NCI-H1092 treated with DMSO at 0.1 percent for 48 hours (cell line): ENCODE data around the gene PIK3R4.

ENCODE experiments used
- DNase-seq: peaks from one replicate; lab custom pipeline; 2025; lab: John Stamatoyannopoulos, UW

The PIK3R4 gene

GRCh38 chr3:130741946-130742610 is 4.6 kb downstream of the PIK3R4 start:
- DNase-seq, result no peak

DNA sequence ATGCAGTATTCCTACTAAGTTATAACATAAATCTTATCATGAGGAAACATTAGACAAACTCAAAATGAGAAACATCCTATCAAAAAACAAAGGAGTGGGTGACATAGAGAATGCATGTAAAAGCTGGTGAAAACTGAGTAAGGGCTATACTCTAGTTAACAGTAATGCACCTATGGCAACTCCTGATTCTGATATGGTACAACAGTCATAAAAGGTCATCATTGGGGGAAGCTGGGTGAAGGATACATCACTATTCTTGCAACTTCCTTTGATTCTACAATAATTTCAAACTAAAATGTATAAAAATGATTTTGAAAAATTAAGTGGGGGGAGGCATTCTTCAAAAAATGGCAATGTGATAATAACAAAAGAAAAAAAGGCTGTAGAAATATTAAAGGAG is 6.8 kb downstream of the PIK3R4 start:
- DNase-seq, result no peak

DNA sequence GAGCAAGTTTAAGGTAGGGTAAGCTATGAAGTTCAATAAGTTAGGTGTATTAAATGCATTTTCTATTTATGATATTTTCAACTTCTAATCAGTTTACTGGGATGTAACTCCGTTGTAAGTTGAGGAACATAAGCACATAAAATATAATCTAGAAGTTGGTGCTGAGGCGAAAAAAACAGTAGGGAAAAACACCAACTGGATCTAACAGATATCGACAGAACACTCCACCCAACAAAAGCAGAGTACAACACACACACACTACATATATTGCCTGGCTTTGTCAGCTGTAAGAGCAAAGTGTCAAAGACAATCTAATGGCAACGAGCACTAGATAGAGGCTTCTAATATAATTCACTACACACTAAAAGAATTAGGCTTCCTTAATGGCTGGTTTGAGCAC is 8.4 kb downstream of the PIK3R4 start:
- no peak for DNase-seq

DNA sequence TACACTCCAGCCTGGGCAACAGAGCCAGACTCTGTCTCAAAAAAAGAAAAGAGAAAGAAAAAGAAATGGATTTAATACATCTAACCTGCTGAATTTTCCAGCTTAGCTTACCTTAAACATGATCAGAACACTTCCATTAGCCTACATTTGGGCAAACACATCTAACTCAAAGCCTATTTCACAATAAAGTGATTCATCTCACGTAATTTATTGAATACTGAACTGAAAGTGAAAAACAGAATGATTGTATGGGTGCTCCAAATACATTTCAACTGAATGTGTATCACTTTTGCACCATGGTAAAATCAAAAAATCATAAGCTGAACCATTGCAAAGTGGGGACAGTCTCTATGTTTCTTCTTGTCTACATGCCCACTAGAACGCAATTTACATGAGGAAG is 9.0 kb downstream of the PIK3R4 start:
- DNase-seq, result no peak

DNA sequence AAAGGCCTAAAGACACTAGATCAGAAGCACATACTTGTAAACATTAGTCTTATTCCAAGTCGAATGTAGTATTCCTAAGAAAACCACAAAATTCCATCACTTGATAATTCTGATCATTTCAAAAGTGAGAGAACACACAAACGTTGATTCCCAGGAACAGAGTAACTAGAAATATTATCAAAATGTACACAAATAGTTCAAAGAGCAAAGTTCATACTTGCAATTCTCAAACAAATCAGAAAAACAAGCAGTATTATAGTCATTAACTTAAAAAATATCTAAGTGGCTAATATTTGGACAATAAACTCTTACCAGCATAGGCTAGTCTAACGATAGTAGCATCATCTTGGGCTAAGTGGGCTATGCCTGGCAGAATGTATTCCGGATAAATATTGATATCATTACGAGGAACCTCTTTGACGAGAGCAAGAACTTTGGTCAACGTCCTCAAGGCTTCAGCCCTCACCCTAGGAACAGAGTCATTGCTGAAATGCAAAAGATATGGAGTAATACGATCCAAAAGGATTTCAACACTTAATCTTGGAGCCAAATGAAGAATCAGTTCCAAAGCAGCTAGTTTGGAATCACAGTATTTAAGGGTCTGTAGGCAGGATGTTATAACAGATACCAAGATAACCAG is 13.3 kb downstream of the PIK3R4 start:
- no peak for DNase-seq

DNA sequence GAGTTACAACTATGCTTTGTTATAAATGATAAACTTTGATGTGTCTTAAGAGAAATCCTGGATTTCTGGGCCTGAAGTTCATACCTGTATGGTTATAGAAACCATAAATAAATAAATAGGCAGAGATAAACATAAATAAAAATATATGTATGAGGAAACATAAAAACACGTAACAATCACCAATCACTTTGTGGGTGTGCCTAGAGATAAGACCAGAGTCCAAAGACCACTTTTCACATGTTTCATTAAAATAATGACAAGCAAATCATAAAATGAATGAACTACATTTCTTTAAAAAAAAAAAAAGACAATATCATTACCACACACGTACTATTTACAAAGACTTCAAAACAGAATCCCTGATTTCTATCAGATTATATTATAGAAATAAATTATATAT is 14.1 kb downstream of the PIK3R4 start:
- DNase-seq, result no peak

- DNase-seq, result no peak
These were observed 14.8 kb downstream of the PIK3R4 start for GRCh38 chr3:130731817-130732216.

- DNase-seq, result no peak
These were observed 17.5 kb downstream of the PIK3R4 start for GRCh38 chr3:130729154-130729553.

- no peak for DNase-seq
These were observed 18.6 kb downstream of the PIK3R4 start for GRCh38 chr3:130728037-130728436.

DNA sequence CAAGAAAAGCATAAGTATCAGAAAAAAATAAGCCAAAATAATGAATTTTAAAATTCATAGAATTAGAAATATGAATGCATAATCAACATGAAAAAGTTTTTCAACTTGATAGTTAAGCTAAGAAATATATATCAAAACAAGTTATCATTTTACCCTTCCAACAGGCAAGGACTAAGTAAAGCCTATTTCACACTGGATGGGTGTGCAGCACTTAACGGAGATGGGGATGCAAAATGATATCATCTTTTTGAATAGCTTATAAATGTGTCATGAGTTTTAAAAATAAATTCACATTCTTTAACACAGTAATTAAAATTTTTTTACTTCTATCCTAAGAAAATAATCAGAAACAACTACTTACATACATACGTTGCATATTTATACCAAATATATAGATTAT is 20.9 kb downstream of the PIK3R4 start:
- DNase-seq, result no peak

DNA sequence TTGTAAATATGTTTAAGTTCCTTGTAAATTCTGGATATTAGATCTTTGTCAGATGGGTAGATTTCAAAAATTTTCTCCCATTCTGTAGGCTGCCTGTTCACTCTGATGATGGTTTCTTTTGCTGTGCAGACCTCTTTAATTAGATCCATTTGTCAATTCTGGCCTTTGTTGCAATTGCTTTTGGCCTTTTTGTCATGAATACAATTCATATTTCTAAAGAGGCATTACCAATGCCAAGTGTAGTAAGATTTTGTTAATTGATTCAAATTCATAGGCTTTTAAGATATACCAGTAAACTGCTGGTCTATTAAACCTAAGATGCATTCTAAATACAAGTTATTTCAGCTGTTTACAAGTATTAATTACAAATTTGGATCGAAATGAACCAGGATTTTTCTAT is 31.0 kb downstream of the PIK3R4 start:
- no peak for DNase-seq

- DNase-seq, result no peak
These were observed 33.8 kb downstream of the PIK3R4 start for GRCh38 chr3:130712718-130713423.

DNA sequence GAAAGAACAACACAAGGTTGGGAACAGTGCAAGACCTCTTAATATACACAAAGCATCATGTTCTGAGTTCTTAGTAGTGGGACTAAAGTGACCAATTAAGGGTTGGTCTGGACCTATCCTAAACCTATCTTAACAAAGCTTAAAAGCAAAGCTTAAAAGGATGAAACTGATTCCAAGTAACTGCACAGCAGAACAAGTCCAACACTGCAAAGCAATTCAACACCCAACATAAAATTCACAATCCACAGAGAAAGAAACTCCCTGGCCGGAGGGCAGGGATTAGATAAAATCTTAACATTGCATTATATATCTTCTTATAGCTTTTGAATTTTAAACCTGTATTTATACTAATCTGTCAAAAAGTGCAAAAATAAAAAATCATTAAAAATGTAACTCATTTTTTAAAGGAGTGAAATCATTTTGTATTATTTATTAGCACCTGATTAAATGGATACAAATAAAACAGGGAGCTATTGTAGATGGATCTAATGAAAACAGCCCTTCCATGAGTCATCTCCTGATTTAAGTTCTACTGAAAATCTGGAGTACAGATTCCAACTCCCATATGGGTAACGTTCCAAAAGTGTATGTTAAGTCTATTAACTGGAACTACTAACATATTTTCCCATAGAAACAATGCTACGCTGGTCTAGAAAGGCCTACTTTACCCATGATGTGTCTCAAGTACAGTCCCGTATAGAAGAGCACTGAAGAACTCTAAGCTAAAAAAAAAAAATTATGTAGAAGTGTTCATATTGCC is 34.9 kb downstream of the PIK3R4 start:
- DNase-seq, result no peak

- no peak for DNase-seq
These were observed 37.0 kb downstream of the PIK3R4 start for GRCh38 chr3:130709671-130710070.

- no peak for DNase-seq
These were observed 38.6 kb downstream of the PIK3R4 start for GRCh38 chr3:130707902-130708601.

- no peak for DNase-seq
These were observed 41.1 kb downstream of the PIK3R4 start for GRCh38 chr3:130705501-130705900.

DNA sequence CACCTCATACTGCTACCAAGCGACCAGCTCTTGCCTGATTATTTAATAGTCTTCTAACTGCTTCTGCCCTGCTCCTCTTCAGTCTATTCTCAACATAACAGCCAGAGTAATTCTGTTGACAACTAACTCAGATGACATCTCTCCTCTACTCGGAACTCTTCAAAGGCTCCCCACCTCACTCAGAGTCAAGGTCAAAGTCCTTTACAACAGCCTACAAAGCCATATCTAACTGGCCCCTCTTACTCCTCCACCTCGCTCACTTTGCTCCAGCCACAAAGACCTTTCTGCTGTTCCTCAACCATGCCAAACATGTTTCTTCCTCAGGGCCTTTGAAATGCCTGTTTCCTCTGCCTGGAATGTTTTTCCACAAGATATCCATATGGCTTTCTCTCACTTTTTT is 43.6 kb downstream of the PIK3R4 start:
- no peak for DNase-seq

DNA sequence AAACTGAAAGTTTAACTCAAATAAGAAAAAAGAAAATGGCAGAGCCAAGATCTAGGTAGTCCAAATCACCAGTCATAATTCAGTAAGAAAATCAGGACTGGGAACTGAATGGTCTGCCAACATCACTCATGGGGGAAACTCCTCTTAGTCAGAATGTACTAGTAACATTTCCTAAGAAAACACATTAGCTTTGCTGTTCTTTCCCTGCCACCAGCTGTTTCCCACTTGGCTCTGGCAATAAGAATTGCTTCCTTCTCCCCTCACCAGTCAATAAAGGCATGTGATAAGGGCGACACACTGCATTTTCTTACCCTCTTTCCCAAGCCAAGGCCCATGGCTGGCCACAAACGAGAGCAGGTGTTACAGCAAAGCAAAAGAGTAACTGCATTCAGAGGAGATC is 46.1 kb downstream of the PIK3R4 start:
- DNase-seq, result no peak

- no peak for DNase-seq
These were observed 46.9 kb downstream of the PIK3R4 start for GRCh38 chr3:130699765-130700164.

GRCh38 chr3:130693314-130693713 is 53.3 kb downstream of the PIK3R4 start:
- DNase-seq, result no peak

GRCh38 chr3:130692455-130692854 is 54.2 kb downstream of the PIK3R4 start:
- DNase-seq, result no peak
